Astrocyte of the spinal cord (primary cell): ENCODE measurements around the gene ENOSF1.

Experiments
- DNase-seq: peaks from one replicate; pipeline ENCODE4 v3.0.0; 2011; ENCODE audit warnings: low read depth, low spot score
- H3K4me3 ChIP-seq: 2 replicates; pipeline ENCODE4 v1.5.1; 2011; ENCODE audit warnings: low read depth, mild to moderate bottlenecking, low read length, moderate library complexity
- in situ Hi-C: cut with HindIII; loops from 2 replicates; pipeline ENCODE4 v1.10.0; 2017; ENCODE audit warnings: low sequenced_read_pairs
- TF ChIP-seq, protein P1 (sequence below): IDR thresholded peaks from 2 replicates; pipeline ENCODE4 v1.5.1; 2012; ENCODE audit warnings: low read depth, mild to moderate bottlenecking, low read length, inconsistent platforms

ENOSF1 gene

DNA sequence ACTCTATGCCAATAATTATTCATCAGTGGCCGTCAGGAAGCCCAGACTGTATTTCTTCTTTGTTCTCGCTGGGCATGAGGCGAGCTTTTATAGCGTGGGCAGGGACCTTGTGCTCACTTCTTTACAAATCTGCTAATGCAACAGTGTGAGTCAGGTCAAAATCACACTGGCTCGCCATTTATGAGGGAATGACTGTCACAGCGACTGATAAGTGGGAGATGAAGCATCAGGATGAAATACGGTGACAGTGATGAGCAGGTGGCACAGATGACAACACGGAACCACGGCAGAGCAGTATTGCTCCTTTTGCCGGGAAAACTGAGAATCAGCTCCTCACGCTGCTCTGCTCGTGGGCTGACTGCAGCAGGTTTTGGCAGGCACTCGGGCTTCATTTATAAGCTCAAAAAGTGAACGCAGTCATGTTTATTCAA lies 34.5 kb downstream of the ENOSF1 start:
- in situ Hi-C loops, result no loop called here
- TF ChIP-seq, protein P1, sequence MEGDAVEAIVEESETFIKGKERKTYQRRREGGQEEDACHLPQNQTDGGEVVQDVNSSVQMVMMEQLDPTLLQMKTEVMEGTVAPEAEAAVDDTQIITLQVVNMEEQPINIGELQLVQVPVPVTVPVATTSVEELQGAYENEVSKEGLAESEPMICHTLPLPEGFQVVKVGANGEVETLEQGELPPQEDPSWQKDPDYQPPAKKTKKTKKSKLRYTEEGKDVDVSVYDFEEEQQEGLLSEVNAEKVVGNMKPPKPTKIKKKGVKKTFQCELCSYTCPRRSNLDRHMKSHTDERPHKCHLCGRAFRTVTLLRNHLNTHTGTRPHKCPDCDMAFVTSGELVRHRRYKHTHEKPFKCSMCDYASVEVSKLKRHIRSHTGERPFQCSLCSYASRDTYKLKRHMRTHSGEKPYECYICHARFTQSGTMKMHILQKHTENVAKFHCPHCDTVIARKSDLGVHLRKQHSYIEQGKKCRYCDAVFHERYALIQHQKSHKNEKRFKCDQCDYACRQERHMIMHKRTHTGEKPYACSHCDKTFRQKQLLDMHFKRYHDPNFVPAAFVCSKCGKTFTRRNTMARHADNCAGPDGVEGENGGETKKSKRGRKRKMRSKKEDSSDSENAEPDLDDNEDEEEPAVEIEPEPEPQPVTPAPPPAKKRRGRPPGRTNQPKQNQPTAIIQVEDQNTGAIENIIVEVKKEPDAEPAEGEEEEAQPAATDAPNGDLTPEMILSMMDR, result no peak
- peak; percentile 39 for DNase-seq

DNA sequence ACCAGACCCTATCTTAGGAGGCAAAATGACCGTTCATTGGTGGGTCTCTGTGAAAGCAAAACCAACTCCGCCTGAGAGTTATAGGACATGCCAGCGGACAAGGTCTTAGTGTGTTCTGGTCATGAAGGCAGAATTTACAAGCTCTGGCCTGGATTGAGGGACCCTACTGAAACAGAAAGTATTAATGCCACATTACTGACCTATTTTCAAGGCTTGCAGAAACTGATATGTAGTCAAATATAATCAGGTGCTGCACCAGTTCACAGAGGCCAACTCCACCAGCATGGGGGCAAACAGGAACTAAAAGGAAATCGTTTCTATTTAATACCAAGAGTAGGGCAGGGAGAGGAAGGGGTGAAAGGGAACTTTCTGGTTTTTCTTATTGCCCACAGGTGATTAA lies 35.3 kb downstream of the ENOSF1 start:
- H3K4me3 ChIP-seq, result no peak overlapping the region
- in situ Hi-C loops, result no loop called here
- no peak for DNase-seq
- TF ChIP-seq, protein P1, result no peak

More for the DNA sequence above, 34.5 kb downstream of the ENOSF1 start:
- no peak overlapping the region for H3K4me3 ChIP-seq

DNA sequence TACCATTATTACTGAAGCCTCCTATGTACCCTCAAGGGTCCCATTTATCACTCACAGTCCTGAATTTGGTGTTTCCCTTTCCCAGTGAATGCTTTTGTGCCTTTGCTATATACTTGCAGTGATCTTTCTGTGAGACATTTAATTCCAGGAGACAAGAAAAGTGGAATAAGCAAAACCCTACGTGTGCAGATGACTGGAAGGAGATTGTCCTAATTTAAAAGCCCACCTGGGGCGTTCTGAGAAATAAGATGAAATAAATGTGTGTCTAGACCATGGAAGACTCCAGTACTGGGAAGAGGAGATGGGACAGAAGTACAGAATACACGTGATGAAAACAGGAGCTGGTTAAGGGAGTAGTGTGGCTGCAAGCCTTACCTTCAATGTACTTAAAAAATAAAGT lies 35.7 kb downstream of the ENOSF1 start:
- TF ChIP-seq, protein P1, result no peak
- no peak for DNase-seq
- in situ Hi-C loops, result no loop called here
- H3K4me3 ChIP-seq, result no peak overlapping the region

DNA sequence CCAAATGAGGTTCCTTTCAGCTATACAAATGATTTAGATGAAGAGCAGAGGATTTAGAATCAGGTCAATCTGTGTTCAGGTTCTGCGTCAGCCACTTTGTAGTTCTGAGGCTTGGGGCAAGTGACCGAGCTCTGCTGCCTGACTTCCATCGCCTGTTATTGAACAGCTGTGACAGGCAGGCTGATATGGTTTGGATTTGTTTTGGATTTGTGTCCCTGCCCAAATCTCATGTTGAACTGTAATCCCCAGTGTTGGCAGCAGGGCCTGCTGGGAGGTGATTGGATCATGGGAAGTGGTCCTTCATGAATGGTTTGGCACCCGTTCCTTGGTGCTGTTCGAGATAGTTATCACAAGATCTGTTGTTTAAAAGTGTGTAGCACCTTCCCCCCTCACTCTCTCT lies 36.4 kb downstream of the ENOSF1 start:
- H3K4me3 ChIP-seq, result no peak overlapping the region
- DNase-seq, result no peak
- TF ChIP-seq, protein P1, result no peak
- in situ Hi-C loops, result no loop called here

DNA sequence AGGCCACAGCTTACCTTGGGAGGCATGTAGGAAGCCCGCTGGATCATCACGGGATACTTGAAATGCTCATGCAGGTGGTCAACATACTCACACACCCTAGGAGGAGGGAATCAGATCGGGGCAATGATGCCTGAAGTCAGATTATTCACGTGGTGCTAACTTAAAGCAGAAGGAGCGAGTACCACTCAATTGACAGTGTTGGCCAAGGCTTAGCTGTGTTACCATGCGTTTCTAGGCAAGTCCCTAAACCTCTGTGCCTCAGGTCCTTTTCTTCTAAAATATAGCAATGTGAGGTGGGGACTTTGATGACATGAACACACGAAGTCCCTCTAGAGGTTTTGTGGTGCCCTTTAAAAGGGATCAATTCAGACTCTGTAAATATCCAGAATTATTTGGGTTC lies 37.1 kb downstream of the ENOSF1 start:
- no peak for DNase-seq
- in situ Hi-C loops, result no loop called here
- TF ChIP-seq, protein P1, result no peak
- no peak overlapping the region for H3K4me3 ChIP-seq

- no peak for DNase-seq
- in situ Hi-C loops, result no loop called here
- no peak overlapping the region for H3K4me3 ChIP-seq
- TF ChIP-seq, protein P1, result no peak
Measured at GRCh38 chr18:673769-674168, 38.7 kb downstream of the ENOSF1 start.

DNA sequence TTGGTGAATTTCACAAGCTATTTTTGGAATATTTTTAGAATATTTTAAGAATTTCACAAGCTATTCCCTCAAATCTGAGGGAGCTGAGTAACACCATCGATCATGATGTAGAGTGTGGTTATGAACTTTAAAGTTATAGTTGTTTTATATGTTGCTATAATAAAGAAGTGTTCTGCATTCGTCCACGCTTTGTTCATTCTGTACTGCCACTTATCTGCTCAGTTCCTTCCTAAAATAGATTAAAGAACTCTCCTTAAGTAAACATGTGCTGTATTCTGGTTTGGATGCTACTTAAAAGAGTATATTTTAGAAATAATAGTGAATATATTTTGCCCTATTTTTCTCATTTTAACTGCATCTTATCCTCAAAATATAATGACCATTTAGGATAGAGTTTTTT lies 39.1 kb downstream of the ENOSF1 start:
- TF ChIP-seq, protein P1, result no peak
- in situ Hi-C loops, result no loop called here
- no peak overlapping the region for H3K4me3 ChIP-seq
- no peak for DNase-seq
